Endothelial cell of umbilical vein (primary cell): ENCODE measurements around the gene CEP68. TPM values are rescaled to one million over a fixed set of nuclear protein-coding genes. Genes with fewer than 3 reads are reported as not detected.

Experiments
- BruUV-seq: library from RNA; stranded (reverse); fragments of 400-500 nt; replicated peaks from 2 replicates; lab custom pipeline; 2021; lab: Mats Ljungman, UMichigan
- CTCF ChIA-PET: fragments of 300-600, 350-600 bp; sonication (Branson Sonifier 250); formaldehyde crosslinking; loops from one replicate; lab custom pipeline; 2021; ENCODE audit warnings: antibody characterized with exemption, inconsistent platforms; lab: Charles Lee
- POLR2A ChIA-PET: fragments of 300-600, 350-600 bp; sonication (Branson Sonifier 250); formaldehyde crosslinking; loops from one replicate; lab custom pipeline; 2021; ENCODE audit warnings: antibody characterized with exemption, inconsistent platforms; lab: Charles Lee
- DNase-seq: peaks from one replicate; pipeline ENCODE4 v3.0.0-alpha.2; 2011; ENCODE audit warnings: low read depth, low spot score
- FAIRE-seq: peaks from 2 replicates; lab custom pipeline; 2011; peaks lifted over from hg19 to GRCh38; lab: Jason Lieb, UNC
- H2AFZ ChIP-seq: 2 replicates; pipeline ENCODE4 v1.6.0; 2012; ENCODE audit warnings: low read depth, low read length, control low read depth, inconsistent platforms
- H3K27ac ChIP-seq: 2 replicates; pipeline ENCODE4 v1.5.1; 2011; ENCODE audit warnings: low read depth, mild to moderate bottlenecking, control low read depth, low read length, moderate library complexity; ENCODE audit not compliant: insufficient read depth
- H3K27me3 ChIP-seq, 2 experiments: 2 replicates each; pipeline versions ENCODE4 v1.6.0 to v1.6.1; 2011; ENCODE audit warnings: low read length in 2 of 2, mixed read lengths in 1 of 2; ENCODE audit not compliant: control insufficient read depth in 2 of 2, insufficient read depth in 2 of 2
- H3K36me3 ChIP-seq, 2 experiments: 2 replicates in 1 of 2; 3 replicates in 1 of 2; pipeline ENCODE4 v1.5.1; 2011; ENCODE audit warnings: low read length in 2 of 2, mild to moderate bottlenecking in 1 of 2, moderate library complexity in 1 of 2; ENCODE audit not compliant: control insufficient read depth in 2 of 2, insufficient read depth in 2 of 2; ENCODE audit errors: extremely low read depth in 1 of 2
- H3K4me1 ChIP-seq: 3 replicates; pipeline ENCODE4 v1.5.1; 2011; ENCODE audit warnings: mild to moderate bottlenecking, low read length; ENCODE audit not compliant: control insufficient read depth, insufficient read depth; ENCODE audit errors: extremely low read depth
- H3K4me2 ChIP-seq: 2 replicates; pipeline ENCODE4 v1.6.1; 2011; ENCODE audit warnings: low read length, control low read depth, mixed read lengths; ENCODE audit not compliant: insufficient read depth
- H3K4me3 ChIP-seq, 3 experiments: fragments of 200-600 bp in 1 of 3; sonication (generic), shearing (Covaris generic) in 1 of 3; replicated peaks in 1 of 3; 2 replicates each; pipeline ENCODE4 v1.5.1; 2011 to 2016; ENCODE audit warnings: control low read depth in 3 of 3, low read length in 3 of 3, mild to moderate bottlenecking in 2 of 3, inconsistent platforms in 1 of 3, low read depth in 1 of 3, moderate library complexity in 1 of 3; ENCODE audit not compliant: insufficient read depth in 1 of 3
- H3K79me2 ChIP-seq: 2 replicates; pipeline ENCODE4 v1.6.0; 2012; ENCODE audit warnings: low read length, inconsistent platforms; ENCODE audit not compliant: control insufficient read depth, insufficient read depth
- H3K9ac ChIP-seq: replicated peaks from 2 replicates; pipeline ENCODE3; 2011; ENCODE audit warnings: low read length, control low read depth; ENCODE audit not compliant: insufficient read depth; ENCODE audit errors: extremely low read depth
- H3K9me1 ChIP-seq: replicated peaks from 3 replicates; pipeline ENCODE4 v1.6.0; 2011; ENCODE audit warnings: mild to moderate bottlenecking, low read length; ENCODE audit not compliant: control insufficient read depth, insufficient read depth; ENCODE audit errors: extremely low read depth
- H3K9me3 ChIP-seq: replicated peaks from 2 replicates; pipeline ENCODE4 v1.5.1; 2012; ENCODE audit warnings: low read length, inconsistent platforms; ENCODE audit not compliant: control insufficient read depth, insufficient read depth
- H4K20me1 ChIP-seq: replicated peaks from 2 replicates; pipeline ENCODE3; 2011; ENCODE audit warnings: mild to moderate bottlenecking, low read length; ENCODE audit not compliant: control insufficient read depth, insufficient read depth; ENCODE audit errors: extremely low read depth
- CTCF ChIP-seq, 2 donors: IDR thresholded peaks; 1 replicate in 1 of 2; 2 replicates in 1 of 2; pipeline ENCODE4 v1.5.1; 2011; ENCODE audit warnings: low read length in 2 of 2, mild to moderate bottlenecking in 2 of 2, moderate library complexity in 2 of 2, control low read depth in 1 of 2, inconsistent platforms in 1 of 2, low read depth in 1 of 2; ENCODE audit not compliant: insufficient read depth in 1 of 2; ENCODE audit errors: extremely low read depth in 1 of 2
- EZH2 ChIP-seq: IDR thresholded peaks from 2 replicates; pipeline ENCODE4 v1.6.1; 2012; ENCODE audit warnings: borderline replicate concordance, low read depth, mild to moderate bottlenecking, moderate library complexity, low read length, inconsistent platforms; ENCODE audit not compliant: severe bottlenecking
- FOS ChIP-seq: IDR thresholded peaks from 2 replicates; pipeline ENCODE4 v1.6.1; 2011; ENCODE audit warnings: mild to moderate bottlenecking, low read length, moderate library complexity, borderline replicate concordance; ENCODE audit not compliant: insufficient read depth
- GATA2 ChIP-seq: IDR thresholded peaks from 2 replicates; pipeline ENCODE4 v1.7.0; 2011; ENCODE audit warnings: low read depth, mild to moderate bottlenecking, moderate library complexity, mixed read lengths, low read length; ENCODE audit not compliant: insufficient read length, insufficient read depth
- JUN ChIP-seq: IDR thresholded peaks from 2 replicates; pipeline ENCODE4 v1.6.1; 2011; ENCODE audit warnings: borderline replicate concordance, low read depth; ENCODE audit not compliant: insufficient read length, insufficient read depth
- MAX ChIP-seq: IDR thresholded peaks from 2 replicates; pipeline ENCODE4 v1.6.1; 2011; ENCODE audit not compliant: insufficient read depth, insufficient read length
- MYC ChIP-seq: IDR thresholded peaks from one replicate; pipeline ENCODE4 v1.6.1; 2011; ENCODE audit warnings: mild to moderate bottlenecking, low read depth, low read length
- POLR2A ChIP-seq: IDR thresholded peaks from 2 replicates; pipeline ENCODE4 v1.6.1; 2012; ENCODE audit warnings: low read depth, mild to moderate bottlenecking, control low read depth, low read length
- POLR2AphosphoS5 ChIP-seq: IDR thresholded peaks from 2 replicates; pipeline ENCODE4 v1.6.1; 2012; ENCODE audit warnings: low read depth, mild to moderate bottlenecking, control low read depth, low read length, moderate library complexity; ENCODE audit not compliant: insufficient read depth
- dilution Hi-C: fragments of 300-500 bp; cut with MboI; formaldehyde crosslinking; loops from one replicate; pipeline ENCODE4 v1.15.0; 2019; ENCODE audit warnings: low sequenced_read_pairs; ENCODE audit not compliant: extremely low pct_ligation_motif_present
- intact Hi-C: fragments of 100-400 bp; cut with micrococcal nuclease; formaldehyde crosslinking; loops from one replicate; pipeline ENCODE4 v1.10.0; 2022
- polyA plus RNA-seq, 4 experiments: library from polyadenylated mRNA; depleted of rRNA in 3 of 4; stranded (reverse) in 3 of 4; unstranded in 1 of 4; fragments of >200 nt; gene quantifications; 2 replicates each; pipeline versions ENCODE4 v1.2.1 to v1.2.3, GENCODE V29; 2011 to 2012; ENCODE audit warnings: missing spikeins in 1 of 4
- total RNA-seq: library from RNA; stranded (reverse); gene quantifications from 2 replicates; pipeline ENCODE4 v1.2.3, GENCODE V29; 2021

The CEP68 gene
- total and polyA plus RNA-seq, 2 donors (not counting 3 experiments of a cell fraction or from before 2014, with no cell fraction given), result 21.4 to 22.0 TPM

- intact Hi-C loops, result no loop called here
- TF ChIP-seq FOS, result no peak
- no peak for TF ChIP-seq POLR2AphosphoS5
- TF ChIP-seq GATA2, result no peak
- no peak for TF ChIP-seq MAX
- no peak for TF ChIP-seq CTCF (IDR thresholded peaks at IDR 0.05; ENCODE audit: extremely low read depth in 1 of 2, insufficient read depth in 1 of 2, low read depth in 1 of 2, low read length in 2 of 2)
- TF ChIP-seq EZH2, result no peak
- no peak for TF ChIP-seq MYC
- TF ChIP-seq JUN, result no peak
- no peak for TF ChIP-seq POLR2A
- peaks cover 0 to 3% of the 10 kb centered on the region in 2 experiments for H3K36me3 ChIP-seq
- POLR2A ChIA-PET, result no interaction called here
- no peak overlapping the region for H3K9ac ChIP-seq
- BruUV-seq, result no TSS peak
- H3K4me3 ChIP-seq, result no peak overlapping the region
- dilution Hi-C loops, result no loop called here
- H2AFZ ChIP-seq, result no peak overlapping the region
- H3K27ac ChIP-seq, result no peak overlapping the region
- no peak overlapping the region for H3K4me2 ChIP-seq
- no peaks in the 10 kb centered on the region for H3K9me3 ChIP-seq
- DNase-seq (no peak), FAIRE-seq (no peak)
- no peaks in the 10 kb centered on the region for H3K27me3 ChIP-seq
- no peaks in the 10 kb centered on the region for H3K4me1 ChIP-seq
- no peaks in the 10 kb centered on the region for H3K9me1 ChIP-seq
- CTCF ChIA-PET, result interaction anchor here (1.3 kb wide), 1 partner anchor 103 kb away, joined by 4 read pairs; no protein-coding TSS in a partner anchor
- H3K79me2 ChIP-seq, result no peaks in the 10 kb centered on the region
- no peaks in the 10 kb centered on the region for H4K20me1 ChIP-seq
Observed at GRCh38 chr2:65020943-65021528, 35.2 kb upstream of the CEP68 start.
